Neural cell (in vitro differentiated cells): ENCODE results near the gene ZNF638. TPM values are rescaled to one million over a fixed set of nuclear protein-coding genes. Genes with fewer than 3 reads are reported as not detected.

Experiments
- H2AFZ ChIP-seq: fragments of 200-600, 300-800 bp; sonication (generic), shearing (Covaris generic); 2 replicates; pipeline ENCODE4 v1.6.0; 2014; ENCODE audit warnings: low read depth, mild to moderate bottlenecking, antibody characterized with exemption, low read length, moderate library complexity
- H3F3A ChIP-seq: fragments of 200-600 bp; shearing (Covaris generic); 2 replicates; pipeline ENCODE4 v1.6.1; 2016; ENCODE audit warnings: mild to moderate bottlenecking, moderate library complexity, mixed read lengths, antibody characterized with exemption, low read length; ENCODE audit not compliant: insufficient read depth, poor library complexity, severe bottlenecking
- H3K27ac ChIP-seq: fragments of 200-600, 300-800 bp; sonication (generic), shearing (Covaris generic); 2 replicates; pipeline ENCODE4 v1.5.1; 2014; ENCODE audit warnings: mild to moderate bottlenecking, low read length, moderate library complexity
- H3K27me3 ChIP-seq: fragments of 300-800, 200-600 bp; sonication (generic), shearing (Covaris generic); 2 replicates; pipeline ENCODE4 v1.6.0; 2014; ENCODE audit warnings: mild to moderate bottlenecking, low read depth, low read length, moderate library complexity; ENCODE audit not compliant: insufficient read depth
- H3K36me3 ChIP-seq: fragments of 300-800, 200-600 bp; sonication (generic), shearing (Covaris generic); 2 replicates; pipeline ENCODE4 v1.5.1; 2014; ENCODE audit warnings: mild to moderate bottlenecking, antibody characterized with exemption, low read length, moderate library complexity; ENCODE audit not compliant: insufficient read depth
- H3K4me2 ChIP-seq: fragments of 300-800, 200-600 bp; sonication (generic), shearing (Covaris generic); 2 replicates; pipeline ENCODE4 v1.6.0; 2014; ENCODE audit warnings: mild to moderate bottlenecking, low read length
- H3K4me3 ChIP-seq: fragments of 300-800, 200-600 bp; sonication (generic), shearing (Covaris generic); 2 replicates; pipeline ENCODE4 v1.5.1; 2014; ENCODE audit warnings: mild to moderate bottlenecking, low read length, moderate library complexity
- H3K79me2 ChIP-seq: fragments of 200-600 bp; shearing (Covaris generic); replicated peaks from 2 replicates; pipeline ENCODE4 v1.6.0; 2014; ENCODE audit warnings: mild to moderate bottlenecking, low read length, moderate library complexity; ENCODE audit not compliant: insufficient read depth
- H3K9ac ChIP-seq: fragments of 300-800, 200-600 bp; sonication (generic), shearing (Covaris generic); 2 replicates; pipeline ENCODE4 v1.6.1; 2016; ENCODE audit warnings: mild to moderate bottlenecking, low read length, mixed read lengths
- H3K9me2 ChIP-seq: fragments of 200-600 bp; shearing (Covaris generic); 2 replicates; pipeline ENCODE4 v1.6.1; 2016; ENCODE audit warnings: mild to moderate bottlenecking, low read length, mixed read lengths; ENCODE audit not compliant: insufficient read depth
- H3K9me3 ChIP-seq: fragments of 200-600, 300-800 bp; sonication (generic), shearing (Covaris generic); 2 replicates; pipeline ENCODE4 v1.6.1; 2016; ENCODE audit warnings: mild to moderate bottlenecking, mixed run types, low read length, moderate library complexity, mixed read lengths
- H4K20me1 ChIP-seq: fragments of 200-600 bp; shearing (Covaris generic); 2 replicates; pipeline ENCODE4 v1.6.1; 2016; ENCODE audit warnings: mild to moderate bottlenecking, mixed run types; ENCODE audit not compliant: insufficient read depth
- CTCF ChIP-seq: fragments of 450-650 bp; IDR thresholded peaks from 2 replicates; pipeline ENCODE4 v1.5.1; 2014; ENCODE audit warnings: antibody characterized with exemption, mild to moderate bottlenecking, moderate library complexity; ENCODE audit not compliant: poor library complexity, severe bottlenecking
- EP300 ChIP-seq: fragments of 450-650 bp; conservative IDR thresholded peaks from 2 replicates; pipeline ENCODE4 v1.6.1; 2014; ENCODE audit warnings: antibody characterized with exemption, mild to moderate bottlenecking, moderate library complexity; ENCODE audit not compliant: poor library complexity, severe bottlenecking
- EZH2 ChIP-seq: fragments of 200-600, 300-800 bp; shearing (Covaris generic), sonication (generic); IDR thresholded peaks from 2 replicates; pipeline ENCODE4 v1.6.1; 2014; ENCODE audit warnings: antibody characterized with exemption, low read length, borderline replicate concordance, mild to moderate bottlenecking; ENCODE audit not compliant: insufficient read depth, poor library complexity, severe bottlenecking
- MXI1 ChIP-seq: fragments of 450-650 bp; conservative IDR thresholded peaks from 2 replicates; pipeline ENCODE4 v1.6.1; 2014; ENCODE audit warnings: antibody characterized with exemption, mild to moderate bottlenecking; ENCODE audit not compliant: poor library complexity, severe bottlenecking
- POLR2AphosphoS5 ChIP-seq: IDR thresholded peaks from 2 replicates; pipeline ENCODE4 v1.6.1; 2012
- RAD21 ChIP-seq: fragments of 450-650 bp; conservative IDR thresholded peaks from 2 replicates; pipeline ENCODE4 v1.6.1; 2014; ENCODE audit warnings: antibody characterized with exemption, mild to moderate bottlenecking, moderate library complexity
- REST ChIP-seq: IDR thresholded peaks from 2 replicates; pipeline ENCODE4 v1.6.1; 2012; ENCODE audit warnings: borderline replicate concordance
- SMC3 ChIP-seq: fragments of 450-650 bp; conservative IDR thresholded peaks from 2 replicates; pipeline ENCODE4 v1.6.1; 2014; ENCODE audit warnings: antibody characterized with exemption, mild to moderate bottlenecking, moderate library complexity; ENCODE audit not compliant: poor library complexity
- TAF1 ChIP-seq: IDR thresholded peaks from 2 replicates; pipeline ENCODE4 v1.6.1; 2012; ENCODE audit warnings: low read depth
- polyA plus RNA-seq: library from polyadenylated mRNA; depleted of rRNA; stranded (reverse); fragments of >200 nt; gene quantifications from 2 replicates; pipeline ENCODE4 v1.2.3, GENCODE V29; 2014

ZNF638 gene
- polyA plus RNA-seq, 1 donor from 2014 or later: 308 TPM

GRCh38 chr2:71360434-71360975, 28.9 kb downstream of the ZNF638 start:
- H3K9ac ChIP-seq: no peak overlapping the region

GRCh38 chr2:71361631-71362030, 30.0 kb downstream of the ZNF638 start:
- Histone ChIP-seq H3K9me3 (no peaks in the 10 kb centered on the region), H3K9me2 (no peaks in the 10 kb centered on the region), H3K79me2 (peaks cover 36% of the 10 kb centered on the region), H3K27ac (no peak overlapping the region), H3F3A (no peaks in the 10 kb centered on the region), H3K4me2 (no peak overlapping the region), H3K36me3 (peaks cover 21% of the 10 kb centered on the region), H3K4me3 (no peak overlapping the region), H2AFZ (no peak overlapping the region), H3K27me3 (no peaks in the 10 kb centered on the region), H4K20me1 (no peaks in the 10 kb centered on the region), H3K9ac (no peak overlapping the region)
- TF ChIP-seq TAF1: no peak
- no peak for TF ChIP-seq REST

More at GRCh38 chr2:71360434-71360975, 28.9 kb downstream of the ZNF638 start:
- Histone ChIP-seq H3K4me3 (no peak overlapping the region), H3K4me2 (no peak overlapping the region), H3K36me3 (peaks cover 21% of the 10 kb centered on the region), H3K79me2 (peaks cover 47% of the 10 kb centered on the region), H3K27me3 (no peaks in the 10 kb centered on the region), H3K9me2 (no peaks in the 10 kb centered on the region), H3F3A (no peaks in the 10 kb centered on the region), H3K9me3 (no peaks in the 10 kb centered on the region), H4K20me1 (no peaks in the 10 kb centered on the region), H2AFZ (no peak overlapping the region), H3K27ac (no peak overlapping the region)
- TF ChIP-seq EP300: no peak

- Histone ChIP-seq H2AFZ (no peak overlapping the region), H3K4me3 (no peak overlapping the region), H4K20me1 (no peaks in the 10 kb centered on the region), H3K9me2 (no peaks in the 10 kb centered on the region), H3K79me2 (peaks cover 36% of the 10 kb centered on the region), H3K9me3 (no peaks in the 10 kb centered on the region), H3K36me3 (peaks cover 14% of the 10 kb centered on the region), H3K9ac (no peak overlapping the region), H3K4me2 (no peak overlapping the region), H3F3A (no peaks in the 10 kb centered on the region), H3K27me3 (no peaks in the 10 kb centered on the region), H3K27ac (no peak overlapping the region)
- TF ChIP-seq EZH2: no peak
- TF ChIP-seq MXI1: no peak
- TF ChIP-seq TAF1: no peak
- no peak for TF ChIP-seq REST
- no peak for TF ChIP-seq CTCF
- no peak for TF ChIP-seq SMC3
- TF ChIP-seq POLR2AphosphoS5: no peak
- no peak for TF ChIP-seq EP300
- no peak for TF ChIP-seq RAD21
Observed at GRCh38 chr2:71362447-71362846, 30.9 kb downstream of the ZNF638 start.
